H1 (cell line): ENCODE data around the gene ANKRD40. TPM values are rescaled to one million over a fixed set of nuclear protein-coding genes. Genes with fewer than 3 reads are reported as not detected.

Experiments used
- CTCF ChIA-PET: fragments of 300-600 bp; sonication (Branson Sonifier 250); formaldehyde crosslinking; loops from one replicate; lab custom pipeline; 2021; ENCODE audit not compliant: partially characterized antibody; lab: Charles Lee
- POLR2A ChIA-PET: fragments of 300-600 bp; sonication (Branson Sonifier 250); formaldehyde crosslinking; loops from one replicate; lab custom pipeline; 2021; ENCODE audit warnings: inconsistent platforms; ENCODE audit not compliant: partially characterized antibody; lab: Charles Lee
- DNase-seq, 2 experiments: peaks; one replicate each; pipeline versions ENCODE4 v3.0.0 to v3.0.0-alpha.2; 2010 to 2022; ENCODE audit warnings: low spot score in 2 of 2, low read depth in 1 of 2, mixed read lengths in 1 of 2
- FAIRE-seq: peaks from 2 replicates; lab custom pipeline; 2011; peaks lifted over from hg19 to GRCh38; lab: Jason Lieb, UNC
- H2AFZ ChIP-seq: 2 replicates; pipeline ENCODE4 v1.8.1; 2012; ENCODE audit warnings: low read length, inconsistent platforms
- H2AK5ac ChIP-seq: 2 replicates; pipeline ENCODE4 v1.6.1; 2013; ENCODE audit warnings: low read depth, low read length
- H2BK120ac ChIP-seq: replicated peaks from 2 replicates; pipeline ENCODE3; 2013; ENCODE audit warnings: low read depth, low read length, inconsistent platforms
- H2BK12ac ChIP-seq: 2 replicates; pipeline ENCODE4 v1.6.1; 2013; ENCODE audit warnings: low read depth, low read length
- H2BK15ac ChIP-seq: 2 replicates; pipeline ENCODE4 v1.6.1; 2013; ENCODE audit warnings: low read length
- H2BK20ac ChIP-seq: 2 replicates; pipeline ENCODE4 v1.6.1; 2013; ENCODE audit warnings: low read length
- H2BK5ac ChIP-seq: 2 replicates; pipeline ENCODE4 v1.6.1; 2013; ENCODE audit warnings: low read depth, low read length
- H3K14ac ChIP-seq: 2 replicates; pipeline ENCODE4 v1.6.1; 2013; ENCODE audit warnings: inconsistent platforms; ENCODE audit not compliant: insufficient read length
- H3K18ac ChIP-seq: 2 replicates; pipeline ENCODE4 v1.6.1; 2013; ENCODE audit warnings: low read length; ENCODE audit errors: extremely low read depth
- H3K23ac ChIP-seq: 2 replicates; pipeline ENCODE4 v1.6.1; 2013; ENCODE audit warnings: inconsistent platforms; ENCODE audit not compliant: insufficient read length
- H3K23me2 ChIP-seq: 2 replicates; pipeline ENCODE4 v1.6.1; 2013; ENCODE audit warnings: low read depth, low read length
- H3K27ac ChIP-seq: 2 replicates; pipeline ENCODE4 v1.6.1; 2011; ENCODE audit warnings: low read depth, low read length, inconsistent platforms
- H3K27me3 ChIP-seq, 4 experiments: replicated peaks in 1 of 4; 1 replicate in 1 of 4; 2 replicates in 3 of 4; pipeline versions ENCODE4 v1.6.1 to v1.8.1; 2011 to 2013; ENCODE audit warnings: low read length in 3 of 4, mild to moderate bottlenecking in 3 of 4, inconsistent platforms in 2 of 4, mixed read lengths in 2 of 4, moderate library complexity in 1 of 4; ENCODE audit not compliant: control insufficient read depth in 3 of 4, insufficient read depth in 3 of 4; ENCODE audit errors: extremely low read depth in 1 of 4
- H3K36me3 ChIP-seq, 4 experiments: 2 replicates each; pipeline versions ENCODE4 v1.6.1 to v1.8.1; 2011 to 2013; ENCODE audit warnings: mild to moderate bottlenecking in 4 of 4, low read length in 3 of 4, moderate library complexity in 2 of 4, control low read depth in 1 of 4, inconsistent platforms in 1 of 4; ENCODE audit not compliant: insufficient read depth in 4 of 4, control insufficient read depth in 2 of 4
- H3K4ac ChIP-seq: replicated peaks from 2 replicates; pipeline ENCODE3; 2013; ENCODE audit warnings: low read length, low read depth, mixed read lengths, inconsistent platforms; ENCODE audit not compliant: insufficient read length
- H3K4me1 ChIP-seq, 4 experiments: replicated peaks in 1 of 4; 1 replicate in 1 of 4; 2 replicates in 3 of 4; pipeline versions ENCODE4 v1.6.1 to v1.8.1; 2011 to 2013; ENCODE audit warnings: low read length in 3 of 4, inconsistent platforms in 2 of 4, mixed read lengths in 1 of 4; ENCODE audit not compliant: insufficient read depth in 4 of 4, control insufficient read depth in 3 of 4
- H3K4me2 ChIP-seq, 2 experiments: 2 replicates each; pipeline versions ENCODE4 v1.6.1 to v1.8.1; 2011 to 2013; ENCODE audit warnings: low read depth in 2 of 2, low read length in 2 of 2, control low read depth in 1 of 2, inconsistent platforms in 1 of 2, mild to moderate bottlenecking in 1 of 2; ENCODE audit not compliant: insufficient read depth in 1 of 2
- H3K4me3 ChIP-seq, 4 experiments: fragments of 200-600, 300-600 bp in 1 of 4; sonication (generic), shearing (Covaris generic), sonication (Bioruptor Twin) in 1 of 4; 2 replicates each; pipeline versions ENCODE4 v1.5.1 to v1.8.1; 2011 to 2016; ENCODE audit warnings: low read length in 4 of 4, low read depth in 3 of 4, control low read depth in 2 of 4, inconsistent platforms in 2 of 4, mild to moderate bottlenecking in 2 of 4, mixed read lengths in 1 of 4, moderate library complexity in 1 of 4; ENCODE audit not compliant: insufficient read depth in 2 of 4; ENCODE audit errors: extremely low read depth in 1 of 4
- H3K56ac ChIP-seq: replicated peaks from 2 replicates; pipeline ENCODE3; 2013; ENCODE audit warnings: low read depth, mild to moderate bottlenecking, mixed read lengths, low read length, inconsistent platforms; ENCODE audit not compliant: insufficient read length
- H3K79me1 ChIP-seq: 2 replicates; pipeline ENCODE4 v1.6.1; 2013; ENCODE audit warnings: low read depth, low read length, control low read depth
- H3K79me2 ChIP-seq, 2 experiments: 2 replicates each; pipeline versions ENCODE4 v1.6.1 to v1.8.1; 2012 to 2013; ENCODE audit warnings: low read length in 2 of 2, mild to moderate bottlenecking in 2 of 2, inconsistent platforms in 1 of 2; ENCODE audit not compliant: insufficient read depth in 2 of 2, control insufficient read depth in 1 of 2
- H3K9ac ChIP-seq, 4 experiments: replicated peaks in 1 of 4; 1 replicate in 1 of 4; 2 replicates in 3 of 4; pipeline versions ENCODE4 v1.6.1 to v1.8.1; 2011 to 2013; ENCODE audit warnings: low read depth in 3 of 4, low read length in 3 of 4, control low read depth in 2 of 4, mild to moderate bottlenecking in 2 of 4, moderate library complexity in 2 of 4, inconsistent platforms in 1 of 4; ENCODE audit errors: extremely low read depth in 1 of 4
- H3K9me3 ChIP-seq, 2 experiments: 2 replicates each; pipeline versions ENCODE4 v1.6.1 to v1.8.1; 2012 to 2013; ENCODE audit warnings: mild to moderate bottlenecking in 2 of 2, moderate library complexity in 2 of 2, control low read depth in 1 of 2, inconsistent platforms in 1 of 2, low read depth in 1 of 2, low read length in 1 of 2, mixed read lengths in 1 of 2; ENCODE audit not compliant: insufficient read depth in 2 of 2
- H4K20me1 ChIP-seq, 2 experiments: replicated peaks in 1 of 2; 2 replicates each; pipeline versions ENCODE3 to v1.8.1; 2011 to 2013; ENCODE audit warnings: inconsistent platforms in 2 of 2, low read length in 2 of 2, mild to moderate bottlenecking in 1 of 2; ENCODE audit not compliant: insufficient read depth in 2 of 2, control insufficient read depth in 1 of 2
- H4K5ac ChIP-seq: 2 replicates; pipeline ENCODE4 v1.6.1; 2013; ENCODE audit warnings: low read length, low read depth, mixed read lengths, inconsistent platforms; ENCODE audit not compliant: insufficient read length
- H4K8ac ChIP-seq: 2 replicates; pipeline ENCODE4 v1.8.0; 2013; ENCODE audit warnings: mild to moderate bottlenecking, moderate library complexity, low read length, inconsistent platforms; ENCODE audit not compliant: insufficient read depth; ENCODE audit errors: extremely low read depth
- H4K91ac ChIP-seq: replicated peaks from 2 replicates; pipeline ENCODE3; 2013; ENCODE audit warnings: low read length, mixed read lengths, inconsistent platforms; ENCODE audit not compliant: insufficient read length
- ATF3 ChIP-seq: IDR thresholded peaks from 2 replicates; pipeline ENCODE4 v1.6.1; 2011; ENCODE audit warnings: low read depth, mild to moderate bottlenecking, low read length; ENCODE audit not compliant: insufficient read depth
- CREB1 ChIP-seq: IDR thresholded peaks from 2 replicates; pipeline ENCODE4 v1.6.1; 2012; ENCODE audit warnings: inconsistent platforms
- EZH2 ChIP-seq: fragments of 200-600 bp; sonication (generic); IDR thresholded peaks from 2 replicates; pipeline ENCODE4 v1.7.1; 2012; ENCODE audit warnings: low read depth, mild to moderate bottlenecking, moderate library complexity, low read length, inconsistent platforms; ENCODE audit not compliant: severe bottlenecking
- MAX ChIP-seq: IDR thresholded peaks from 2 replicates; pipeline ENCODE4 v1.6.1; 2012; ENCODE audit warnings: inconsistent platforms
- PHF8 ChIP-seq: fragments of 200-600 bp; sonication (generic); conservative IDR thresholded peaks from 2 replicates; pipeline ENCODE4 v1.7.1; 2012; ENCODE audit warnings: low read depth, mild to moderate bottlenecking, inconsistent platforms, low read length, moderate library complexity
- RNF2 ChIP-seq: fragments of 200-900, 300-1000 bp; sonication (generic); IDR thresholded peaks from 2 replicates; pipeline ENCODE4 v1.7.1; 2016; ENCODE audit warnings: borderline replicate concordance, low read depth, mild to moderate bottlenecking, antibody characterized with exemption, low read length; ENCODE audit not compliant: poor library complexity, severe bottlenecking; ENCODE audit errors: missing control alignments
- SIN3A ChIP-seq, 2 experiments: IDR thresholded peaks in 1 of 2; conservative IDR thresholded peaks in 1 of 2; 2 replicates each; pipeline ENCODE4 v1.6.1; 2011 to 2012; ENCODE audit warnings: low read length in 2 of 2, improper control_type of control experiment in 1 of 2, low read depth in 1 of 2, mild to moderate bottlenecking in 1 of 2
- TAF1 ChIP-seq: IDR thresholded peaks from 2 replicates; pipeline ENCODE4 v1.6.1; 2011; ENCODE audit warnings: mild to moderate bottlenecking, low read depth, low read length
- WGBS, 2 experiments: shearing (Covaris generic) in 1 of 2; methylation state at CpG; one replicate each; pipeline versions ENCODE4 v1.1.6 to v1.1.7; 2013 to 2015; ENCODE audit warnings: low lambda C conversion rate in 2 of 2, mixed read lengths in 2 of 2, inconsistent platforms in 1 of 2, low coverage in 1 of 2, missing lambda C conversion rate in 1 of 2; ENCODE audit not compliant: insufficient replicate concordance in 2 of 2, insufficient coverage in 1 of 2, insufficient read length in 1 of 2; ENCODE audit errors: extremely low coverage in 1 of 2, missing lambda C conversion rate in 1 of 2; 5-methylcytosine and 5-hydroxymethylcytosine counted together
- polyA plus RNA-seq, 7 experiments: library from polyadenylated mRNA; depleted of rRNA in 3 of 7; stranded (reverse) in 5 of 7; unstranded in 2 of 7; fragments of >200 nt in 5 of 7; fragments of 200-250 nt in 2 of 7; gene quantifications; 1 replicate in 5 of 7; 2 replicates in 1 of 7; 4 replicates in 1 of 7; pipeline versions ENCODE4 v1.2.1 to v1.2.3, GENCODE V29; 2011 to 2013; ENCODE audit warnings: missing spikeins in 2 of 7, mixed read lengths in 2 of 7
- total RNA-seq: library from RNA; stranded (reverse); fragmentation: NEBNext Ultra II Directional; extraction: Animal tissue kit (Norgen Biotek cat#: 25700); gene quantifications from 2 replicates; pipeline ENCODE4 v1.2.1, GENCODE V29; 2021

ANKRD40 gene
- total and polyA plus RNA-seq, 2 of the 8 experiments (the other 6 are each of a cell fraction or from before 2014, with no cell fraction given), result 26.1 to 50.1 TPM

DNA sequence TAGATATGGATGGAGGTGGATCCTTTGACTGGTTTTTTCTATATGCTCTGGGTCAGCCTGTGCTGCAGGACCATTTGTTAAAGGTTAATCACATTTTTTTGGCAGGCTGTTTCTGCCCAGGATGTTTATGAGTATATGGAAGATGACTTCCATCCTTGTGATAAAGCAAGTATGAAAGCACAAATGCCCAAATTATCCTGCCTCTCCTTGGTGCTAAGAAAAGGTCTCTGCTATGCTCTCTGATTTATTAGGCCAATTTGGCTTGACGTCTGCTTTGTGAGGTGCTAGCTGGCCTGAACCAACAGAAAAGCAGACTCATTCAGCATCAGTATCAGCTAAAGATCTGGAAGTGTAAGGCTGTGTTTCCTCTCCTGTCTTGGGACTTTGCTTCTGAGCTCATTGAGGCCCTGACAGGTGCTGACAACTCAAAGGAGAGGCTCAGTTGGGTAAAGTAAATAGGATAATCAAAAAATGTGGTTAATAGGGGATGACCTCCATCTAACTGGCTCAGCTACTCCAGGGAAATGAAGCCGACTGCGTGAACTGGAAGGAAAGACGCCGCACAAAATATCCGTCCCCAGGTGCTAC lies 15.2 kb downstream of the ANKRD40 start:
- Histone ChIP-seq H3K9me3 (no peaks in the 10 kb centered on the region), H2BK15ac (no peak overlapping the region), H3K4me2 (no peak overlapping the region), H4K8ac (no peak overlapping the region), H3K27me3 (no peaks in the 10 kb centered on the region), H2AFZ (no peak overlapping the region), H4K91ac (no peak overlapping the region), H3K79me1 (no peaks in the 10 kb centered on the region), H2BK120ac (no peak overlapping the region), H3K4ac (no peak overlapping the region), H3K14ac (no peak overlapping the region), H3K27ac (no peak overlapping the region), H4K20me1 (no peaks in the 10 kb centered on the region), H2BK12ac (no peak overlapping the region), H3K23me2 (no peaks in the 10 kb centered on the region), H2BK20ac (no peak overlapping the region), H4K5ac (no peak overlapping the region), H3K9ac (no peak overlapping the region), H3K18ac (no peak overlapping the region), H3K4me3 (no peak overlapping the region), H3K79me2 (no peaks in the 10 kb centered on the region), H3K4me1 (peaks cover 1 to 17% (median 8%) of the 10 kb centered on the region in 4 experiments; a peak in 6 of 7 replicates), H3K36me3 (peaks cover 15 to 42% (median 29%) of the 10 kb centered on the region in 4 experiments), H3K56ac (no peak overlapping the region), H2AK5ac (no peak overlapping the region), H2BK5ac (no peak overlapping the region), H3K23ac (no peak overlapping the region)
- POLR2A ChIA-PET, result interaction anchor here (1.9 to 2.2 kb wide), 2 partner anchors 20 to 27 kb away, joined by 4 to 5 read pairs; partner anchors contain the start of gene LUC7L3
- CTCF ChIA-PET, result interaction anchor here (0.6 to 20.2 kb wide), 10 partner anchors 11 to 211 kb away, joined by 3 to 391 read pairs (median 4); partner anchors contain the start of gene SPATA20
- WGBS, 2 experiments, result 89% methylated on average over 6 of the region's 6 CpGs; no CpG with 5 or more reads in 1 of the 2 experiments
- no peak for FAIRE-seq
- no peak for DNase-seq
- TF ChIP-seq EZH2, result no peak
- no peak for TF ChIP-seq ATF3
- no peak for TF ChIP-seq PHF8
- TF ChIP-seq MAX, result no peak
- no peak for TF ChIP-seq CREB1
- TF ChIP-seq TAF1, result no peak
- no peak for TF ChIP-seq SIN3A (conservative IDR thresholded peaks at IDR 0.05 in 1 of 2, IDR thresholded peaks at IDR 0.05 in 1 of 2; ENCODE audit: low read depth in 1 of 2, low read length in 2 of 2)
- TF ChIP-seq RNF2, result no peak
